AG08396 (cell line): Measurements from ENCODE around the gene RHOG.
"Not testable (repeated sequence)": the region's sequence is repeated elsewhere in the genome, so short reads cannot be mapped to it uniquely, and the experiment has no call there.

ENCODE experiments used
- DNase-seq: peaks from one replicate; pipeline ENCODE4 v3.0.0; 2012; ENCODE audit warnings: low spot score, mixed read lengths

RHOG gene

GRCh38 chr11:3834349-3834663 lies 6.5 kb downstream of the RHOG start:
- DNase-seq = no peak

- DNase-seq = no peak
Observed at GRCh38 chr11:3833449-3833848, 7.3 kb downstream of the RHOG start.

DNA sequence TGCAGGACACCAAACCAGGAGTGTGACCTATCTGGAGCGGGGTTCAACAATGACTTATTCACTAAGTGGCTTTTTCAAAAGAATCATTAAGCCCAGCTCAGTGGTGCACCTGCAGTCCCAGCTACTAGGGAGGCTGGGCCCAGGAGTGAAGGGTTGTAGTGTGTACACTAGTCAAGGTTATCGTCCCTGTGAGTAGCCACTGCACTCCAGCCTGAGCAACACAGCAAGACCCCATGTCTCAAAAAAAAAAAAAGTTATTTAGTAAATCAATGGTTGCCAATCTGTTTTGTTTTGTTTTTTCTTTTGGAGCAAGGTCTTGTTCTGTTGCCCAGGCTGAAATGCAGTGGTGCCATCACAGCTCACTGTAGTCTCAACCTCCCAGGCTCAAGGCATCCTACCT lies 7.9 kb downstream of the RHOG start:
- no peak for DNase-seq

GRCh38 chr11:3831378-3832239 lies 9.2 kb downstream of the RHOG start:
- no peak for DNase-seq

DNA sequence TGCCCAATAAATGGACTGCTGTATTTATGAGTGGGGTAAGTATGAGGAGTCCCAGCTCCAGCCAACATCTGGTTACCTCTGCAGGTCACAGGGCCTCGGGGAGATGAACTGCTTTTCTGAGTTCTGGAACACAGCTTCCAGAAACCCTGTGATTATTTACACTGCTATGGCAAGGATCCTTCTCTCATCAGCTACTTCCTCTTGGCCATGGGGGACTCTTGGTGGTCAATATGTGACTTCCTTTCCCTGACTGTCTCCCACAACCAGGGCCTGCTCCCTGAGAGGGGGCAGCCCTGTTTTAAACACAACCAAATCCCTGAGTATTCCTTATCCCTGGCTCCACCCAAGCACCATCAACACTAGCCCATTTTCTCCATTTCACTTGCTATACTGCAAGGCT lies 10.0 kb downstream of the RHOG start:
- no peak for DNase-seq

- DNase-seq = no peak
Observed at GRCh38 chr11:3830088-3830487, 10.7 kb downstream of the RHOG start.

DNA sequence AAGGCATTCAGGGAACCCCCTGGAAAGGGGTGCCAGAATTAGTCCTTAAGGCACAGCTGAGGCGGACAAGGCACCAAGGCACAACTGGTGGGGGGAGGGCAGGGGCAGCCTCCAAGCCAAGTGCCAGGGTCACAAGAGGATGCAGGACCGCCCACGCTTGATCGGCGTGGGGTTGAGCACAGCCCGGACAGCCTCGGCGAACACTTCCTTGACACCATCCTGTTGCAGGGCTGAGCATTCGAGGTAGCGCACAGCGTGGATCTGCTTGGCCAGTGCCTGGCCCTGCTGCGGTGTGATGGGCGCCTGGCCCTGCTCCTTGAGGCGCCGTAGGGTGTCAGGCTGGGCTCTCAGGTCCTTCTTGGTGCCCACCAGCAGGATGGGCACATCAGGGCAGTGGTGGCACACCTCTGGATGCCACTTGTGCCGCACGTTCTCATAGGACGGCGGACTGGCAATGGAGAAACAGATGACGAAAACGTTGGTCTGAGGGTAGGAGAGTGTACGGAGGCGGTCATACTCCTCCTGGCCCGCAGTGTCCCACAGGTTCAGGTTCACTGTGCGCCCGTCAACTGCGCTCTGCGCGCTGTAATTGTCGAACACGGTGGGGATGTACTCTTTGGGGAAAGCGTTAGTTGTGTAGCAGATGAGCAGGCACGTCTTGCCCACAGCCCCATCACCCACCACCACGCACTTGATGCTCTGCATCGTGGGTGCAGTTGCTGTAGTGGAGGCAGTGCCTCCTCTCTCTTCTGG lies 13.1 kb downstream of the RHOG start:
- DNase-seq = no peak

- DNase-seq = no peak
Observed at GRCh38 chr11:3826721-3827120, 14.0 kb downstream of the RHOG start.

- no peak for DNase-seq
Observed at GRCh38 chr11:3825473-3826154, 15.1 kb downstream of the RHOG start.

DNA sequence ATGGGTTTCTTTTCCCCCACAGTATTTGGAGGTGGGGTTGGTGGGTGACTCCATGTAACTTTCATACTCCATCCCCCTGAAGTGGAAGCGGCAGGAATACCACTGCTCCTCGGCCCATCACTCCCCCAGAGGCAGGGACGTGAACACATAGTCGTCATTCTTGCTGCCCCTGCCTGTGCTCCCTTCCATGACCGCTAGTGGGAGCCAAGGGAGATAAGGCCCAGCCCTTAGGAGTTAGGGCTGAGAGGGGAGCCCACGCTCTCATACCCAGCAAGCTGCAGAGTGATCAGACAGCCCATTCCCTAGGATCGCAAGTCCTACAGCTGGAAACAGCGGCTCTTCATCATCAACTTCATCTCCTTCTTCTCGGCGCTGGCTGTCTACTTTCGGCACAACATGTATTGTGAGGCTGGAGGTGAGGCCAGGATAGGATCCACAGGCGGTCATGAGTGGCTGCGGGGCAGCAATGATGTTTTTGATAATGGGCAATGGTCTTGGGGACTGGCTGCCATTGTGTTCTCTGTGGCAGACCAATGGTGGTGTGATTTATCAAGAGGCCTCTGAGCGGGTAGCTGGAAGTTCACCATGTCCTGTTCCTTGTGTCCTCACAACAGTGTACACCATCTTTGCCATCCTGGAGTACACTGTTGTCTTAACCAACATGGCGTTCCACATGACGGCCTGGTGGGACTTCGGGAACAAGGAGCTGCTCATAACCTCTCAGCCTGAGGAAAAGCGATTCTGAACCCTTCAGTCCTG lies 15.9 kb downstream of the RHOG start:
- DNase-seq = peak; percentile 53

- DNase-seq = no peak
Observed at GRCh38 chr11:3823762-3824506, 16.8 kb downstream of the RHOG start.

DNA sequence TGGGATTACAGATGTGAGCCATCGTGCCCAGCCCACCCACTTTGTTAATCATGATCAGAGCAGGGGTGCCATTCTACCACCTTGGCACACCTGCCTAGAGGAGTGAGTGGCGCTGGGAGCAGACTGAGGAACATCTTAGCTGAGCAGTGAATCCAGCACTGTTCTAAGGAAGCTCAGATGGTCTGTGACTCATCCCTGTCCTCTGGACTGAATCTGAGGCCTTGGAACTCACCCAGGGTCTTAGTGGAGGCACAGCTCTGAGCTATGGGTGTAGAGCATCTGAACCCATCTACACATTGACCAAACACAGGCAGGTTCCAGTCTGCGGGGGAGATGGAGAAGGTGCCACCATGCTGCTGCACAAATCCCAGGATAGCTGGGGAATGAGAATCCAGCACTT lies 17.5 kb downstream of the RHOG start:
- peak; percentile 79 for DNase-seq

- DNase-seq = no peak
Observed at GRCh38 chr11:3822312-3822711, 18.4 kb downstream of the RHOG start.

- no peak for DNase-seq
Observed at GRCh38 chr11:3820971-3821370, 19.8 kb downstream of the RHOG start.

DNA sequence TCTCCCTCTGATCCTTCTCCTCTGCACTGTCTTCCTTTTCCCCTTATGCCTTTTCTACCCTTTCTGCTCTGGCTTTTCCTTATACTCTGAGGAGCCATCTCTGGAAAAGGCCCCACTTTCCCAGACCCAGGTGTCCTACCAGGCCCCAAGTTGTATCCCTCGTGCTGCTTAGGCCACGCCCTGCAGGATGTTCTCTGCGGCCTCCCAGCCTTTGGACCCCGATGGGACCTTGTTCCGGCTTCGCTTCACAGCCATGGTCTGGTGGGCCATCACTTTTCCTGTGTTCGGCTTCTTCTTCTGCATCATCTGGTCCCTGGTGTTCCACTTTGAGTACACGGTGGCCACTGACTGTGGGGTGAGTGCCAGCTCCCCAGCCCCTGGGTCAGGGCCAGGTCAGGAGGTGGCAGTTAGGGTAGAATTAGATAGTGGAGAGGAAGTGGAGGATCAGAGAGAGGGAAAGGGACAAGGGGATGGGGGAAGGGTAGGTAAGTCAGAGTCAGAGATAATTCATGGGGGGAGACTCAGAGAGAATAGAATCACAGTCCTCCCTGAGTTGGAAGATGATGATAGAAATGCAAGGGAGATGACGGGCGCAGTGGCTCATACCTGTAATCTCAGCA lies 23.5 kb downstream of the RHOG start:
- DNase-seq = no peak

GRCh38 chr11:3816673-3817072 lies 24.1 kb downstream of the RHOG start:
- no peak for DNase-seq

- DNase-seq = no peak
Observed at GRCh38 chr11:3815845-3816244, 24.9 kb downstream of the RHOG start.

GRCh38 chr11:3814832-3815231 lies 25.9 kb downstream of the RHOG start:
- not testable (repeated sequence) for DNase-seq

- no peak for DNase-seq
Observed at GRCh38 chr11:3810951-3811350, 29.8 kb downstream of the RHOG start.

DNA sequence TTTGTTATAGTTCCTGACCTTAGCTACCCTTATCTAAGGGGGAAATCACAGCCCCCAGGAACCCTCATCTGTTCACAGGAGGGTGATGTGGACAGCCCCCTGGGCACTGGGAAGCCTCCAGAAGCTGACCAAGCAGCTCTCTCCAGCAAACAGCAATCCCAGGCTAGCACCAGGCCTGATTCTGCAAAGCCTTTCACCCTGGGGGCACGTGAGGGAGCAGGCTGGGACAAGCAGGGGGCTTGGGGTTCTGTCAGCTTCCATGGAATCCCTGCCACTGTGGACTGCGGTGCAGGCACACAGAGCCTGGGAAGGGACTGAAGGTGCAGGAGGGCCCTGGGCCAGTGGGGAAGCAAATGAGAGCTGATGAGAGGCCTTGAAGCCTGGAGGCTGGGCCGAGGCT lies 30.3 kb downstream of the RHOG start:
- no peak for DNase-seq

DNA sequence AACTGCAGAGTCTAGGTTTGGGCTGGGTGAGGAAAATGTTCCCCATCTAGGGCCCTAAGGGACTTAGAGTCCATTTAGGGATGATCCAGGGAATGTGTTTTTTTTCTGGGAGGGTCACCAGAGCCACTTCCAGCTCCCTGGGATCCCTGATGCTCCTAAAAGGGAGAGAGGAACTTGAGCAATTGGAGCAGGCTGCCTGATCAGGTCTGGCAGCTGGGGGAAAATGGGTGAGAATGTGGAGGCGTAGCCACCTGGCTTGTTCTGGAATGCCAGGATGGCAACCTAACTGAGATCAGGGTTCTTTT lies 31.2 kb downstream of the RHOG start:
- no peak for DNase-seq
